H9 (cell line): ENCODE measurements around the gene HOXD4. TPM values are rescaled to one million over a fixed set of nuclear protein-coding genes. Genes with fewer than 3 reads are reported as not detected.
A peak's percentile ranks its signal among the peaks of the same experiment; 100 is the strongest.

Experiments used
- DNase-seq: peaks from one replicate; pipeline ENCODE4 v3.0.0-alpha.2; 2017
- H2AFZ ChIP-seq: one replicate; pipeline ENCODE4 v1.6.1; 2013; ENCODE audit warnings: mild to moderate bottlenecking, low read length, control low read depth, moderate library complexity
- H2AK5ac ChIP-seq: 2 replicates; pipeline ENCODE4 v1.6.1; 2013; ENCODE audit warnings: low read length, control low read depth, mixed read lengths; ENCODE audit not compliant: insufficient read length
- H2BK120ac ChIP-seq: one replicate; pipeline ENCODE4 v1.6.1; 2013; ENCODE audit warnings: low read depth, mild to moderate bottlenecking, low read length, control low read depth, inconsistent platforms; ENCODE audit not compliant: poor library complexity, severe bottlenecking
- H2BK12ac ChIP-seq: 2 replicates; pipeline ENCODE4 v1.6.1; 2013; ENCODE audit warnings: low read length, control low read depth, mixed read lengths, low read depth; ENCODE audit not compliant: insufficient read length
- H2BK15ac ChIP-seq: 2 replicates; pipeline ENCODE4 v1.6.1; 2013; ENCODE audit warnings: low read depth, low read length, control low read depth
- H2BK20ac ChIP-seq: one replicate; pipeline ENCODE4 v1.6.1; 2013; ENCODE audit warnings: low read depth, mild to moderate bottlenecking, low read length, control low read depth, inconsistent platforms; ENCODE audit not compliant: poor library complexity, severe bottlenecking
- H2BK5ac ChIP-seq: 2 replicates; pipeline ENCODE4 v1.6.1; 2013; ENCODE audit warnings: low read length, control low read depth, mixed read lengths; ENCODE audit not compliant: insufficient read length
- H3K14ac ChIP-seq: 2 replicates; pipeline ENCODE4 v1.6.1; 2013; ENCODE audit warnings: low read length, control low read depth; ENCODE audit not compliant: insufficient read depth
- H3K18ac ChIP-seq: 2 replicates; pipeline ENCODE4 v1.6.1; 2013; ENCODE audit warnings: low read depth, mild to moderate bottlenecking, mixed read lengths, low read length, control low read depth; ENCODE audit not compliant: insufficient read length
- H3K23ac ChIP-seq: 2 replicates; pipeline ENCODE4 v1.6.1; 2013; ENCODE audit warnings: low read length, control low read depth, mixed read lengths, low read depth; ENCODE audit not compliant: insufficient read length
- H3K23me2 ChIP-seq: 2 replicates; pipeline ENCODE4 v1.6.1; 2013; ENCODE audit warnings: low read depth, mild to moderate bottlenecking, mixed read lengths, low read length, control low read depth; ENCODE audit not compliant: insufficient read length, poor library complexity, severe bottlenecking
- H3K27ac ChIP-seq: 2 replicates; pipeline ENCODE4 v1.5.1; 2013; ENCODE audit warnings: low read length, control low read depth, mixed read lengths, low read depth; ENCODE audit not compliant: insufficient read length
- H3K27me3 ChIP-seq: 2 replicates; pipeline ENCODE4 v1.6.1; 2013; ENCODE audit warnings: low read length, control low read depth, inconsistent platforms; ENCODE audit not compliant: insufficient read depth
- H3K4ac ChIP-seq: 2 replicates; pipeline ENCODE4 v1.6.1; 2013; ENCODE audit warnings: low read depth, mild to moderate bottlenecking, control low read depth, inconsistent platforms, low read length, moderate library complexity
- H3K4me1 ChIP-seq: 2 replicates; pipeline ENCODE4 v1.6.1; 2013; ENCODE audit warnings: low read length, control low read depth, inconsistent platforms; ENCODE audit not compliant: insufficient read depth
- H3K4me2 ChIP-seq: 2 replicates; pipeline ENCODE4 v1.6.1; 2013; ENCODE audit warnings: low read length, control low read depth, mixed read lengths; ENCODE audit not compliant: insufficient read length, insufficient read depth
- H3K56ac ChIP-seq: 2 replicates; pipeline ENCODE4 v1.6.1; 2013; ENCODE audit warnings: low read depth, mild to moderate bottlenecking, mixed read lengths, low read length, control low read depth; ENCODE audit not compliant: insufficient read length
- H3K79me1 ChIP-seq: 2 replicates; pipeline ENCODE4 v1.6.1; 2013; ENCODE audit warnings: low read depth, mild to moderate bottlenecking, moderate library complexity, low read length, control low read depth, inconsistent platforms; ENCODE audit not compliant: insufficient read depth, poor library complexity, severe bottlenecking
- H3K79me2 ChIP-seq: 2 replicates; pipeline ENCODE4 v1.6.1; 2013; ENCODE audit warnings: low read length, control low read depth, inconsistent platforms; ENCODE audit not compliant: insufficient read depth
- H3K9ac ChIP-seq: 2 replicates; pipeline ENCODE4 v1.6.1; 2013; ENCODE audit warnings: low read length, control low read depth, mixed read lengths; ENCODE audit not compliant: insufficient read length; ENCODE audit errors: extremely low read depth
- H3K9me3 ChIP-seq: one replicate; pipeline ENCODE4 v1.6.1; 2013; ENCODE audit warnings: low read depth, low read length, inconsistent platforms; ENCODE audit not compliant: control insufficient read depth
- H3T11ph ChIP-seq: one replicate; pipeline ENCODE4 v1.6.1; 2013; ENCODE audit warnings: mild to moderate bottlenecking, low read length, control low read depth, inconsistent platforms
- H4K20me1 ChIP-seq: one replicate; pipeline ENCODE4 v1.6.1; 2013; ENCODE audit not compliant: control insufficient read depth, insufficient read length, insufficient read depth
- H4K5ac ChIP-seq: 2 replicates; pipeline ENCODE4 v1.6.1; 2013; ENCODE audit warnings: low read depth, mild to moderate bottlenecking, mixed read lengths, low read length, control low read depth; ENCODE audit not compliant: insufficient read length
- H4K8ac ChIP-seq: replicated peaks from 2 replicates; pipeline ENCODE4 v1.6.1; 2013; ENCODE audit warnings: low read length, control low read depth, mixed read lengths, low read depth; ENCODE audit not compliant: insufficient read length
- H4K91ac ChIP-seq: 2 replicates; pipeline ENCODE4 v1.6.1; 2013; ENCODE audit warnings: low read depth, mild to moderate bottlenecking, moderate library complexity, mixed read lengths, low read length, control low read depth; ENCODE audit not compliant: insufficient read length
- H3K27ac Mint-ChIP-seq, 3 experiments: 2 replicates in 2 of 3; 3 replicates in 1 of 3; pipeline ENCODE4 v1.8.0; 2020 to 2021; ENCODE audit warnings: mixed read lengths in 3 of 3, mild to moderate bottlenecking in 1 of 3, moderate library complexity in 1 of 3
- H3K27me3 Mint-ChIP-seq: 2 replicates; pipeline ENCODE4 v1.8.0; 2021; ENCODE audit warnings: low read depth, mild to moderate bottlenecking, moderate library complexity, mixed read lengths
- H3K36me3 Mint-ChIP-seq, 3 experiments: 2 replicates in 2 of 3; 3 replicates in 1 of 3; pipeline ENCODE4 v1.8.0; 2020 to 2021; ENCODE audit warnings: low read depth in 3 of 3, mixed read lengths in 3 of 3; ENCODE audit not compliant: insufficient read depth in 1 of 3
- H3K4me1 Mint-ChIP-seq, 2 experiments: 2 replicates each; pipeline ENCODE4 v1.8.0; 2020; ENCODE audit warnings: mixed read lengths in 2 of 2
- H3K4me3 Mint-ChIP-seq, 2 experiments: 2 replicates in 1 of 2; 3 replicates in 1 of 2; pipeline ENCODE4 v1.8.0; 2020 to 2021; ENCODE audit warnings: mild to moderate bottlenecking in 2 of 2, mixed read lengths in 2 of 2, moderate library complexity in 1 of 2
- H3K9me3 Mint-ChIP-seq, 2 experiments: 2 replicates in 1 of 2; 3 replicates in 1 of 2; pipeline ENCODE4 v1.8.0; 2020; ENCODE audit warnings: mild to moderate bottlenecking in 2 of 2, mixed read lengths in 2 of 2, moderate library complexity in 1 of 2
- CTCF ChIP-seq: fragments of 200-600 bp; sonication (generic); conservative IDR thresholded peaks from 3 replicates; pipeline ENCODE4 v1.8.0; 2021; ENCODE audit warnings: antibody characterized with exemption, mild to moderate bottlenecking
- WGBS: extraction: QIAGEN DNeasy Blood & Tissue Kit; methylation state at CpG from one replicate; pipeline ENCODE4 v1.1.7; 2013; ENCODE audit warnings: missing lambda C conversion rate, low lambda C conversion rate, mixed read lengths; ENCODE audit not compliant: insufficient read length; ENCODE audit errors: extremely low coverage; 5-methylcytosine and 5-hydroxymethylcytosine counted together
- total RNA-seq: library from RNA; stranded (reverse); gene quantifications from 2 replicates; pipeline ENCODE4 v1.2.1, GENCODE V29; 2021

The HOXD4 gene
- total RNA-seq, 1 experiment from 2014 or later = not detected

DNA sequence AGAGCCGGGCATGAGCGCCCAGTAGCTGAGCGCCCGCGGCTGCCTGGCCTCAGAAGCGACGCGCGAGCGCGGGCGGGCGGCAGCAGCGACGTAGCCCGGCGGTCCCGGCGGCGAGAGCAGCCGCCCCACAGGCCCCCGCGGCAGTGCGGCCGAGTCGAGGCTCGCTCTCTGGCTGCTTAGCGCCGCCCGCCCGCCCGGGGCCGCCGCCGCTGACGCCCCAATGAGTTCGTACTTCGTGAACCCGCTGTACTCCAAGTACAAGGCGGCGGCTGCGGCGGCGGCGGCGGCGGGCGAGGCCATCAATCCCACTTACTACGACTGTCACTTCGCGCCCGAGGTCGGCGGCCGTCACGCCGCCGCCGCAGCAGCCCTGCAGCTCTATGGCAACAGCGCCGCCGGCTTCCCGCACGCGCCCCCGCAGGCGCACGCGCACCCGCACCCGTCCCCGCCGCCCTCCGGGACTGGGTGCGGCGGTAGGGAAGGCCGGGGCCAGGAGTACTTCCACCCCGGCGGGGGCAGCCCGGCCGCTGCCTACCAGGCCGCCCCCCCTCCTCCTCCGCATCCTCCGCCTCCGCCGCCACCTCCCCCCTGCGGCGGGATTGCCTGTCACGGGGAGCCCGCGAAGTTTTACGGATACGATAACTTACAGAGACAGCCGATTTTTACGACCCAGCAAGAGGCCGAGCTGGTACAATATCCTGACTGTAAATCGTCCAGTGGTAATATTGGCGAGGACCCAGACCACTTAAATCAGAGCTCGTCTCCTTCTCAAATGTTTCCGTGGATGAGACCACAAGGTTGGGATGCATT is 21.0 kb upstream of the HOXD4 start:
- peak overlapping the region in 1 of 2 experiments; percentile 70; a peak in 4 of 5 replicates for H3K4me3 Mint-ChIP-seq

More for the DNA sequence above, 21.0 kb upstream of the HOXD4 start:
- no peaks in the 10 kb centered on the region for H3K23me2 ChIP-seq
- H2BK5ac ChIP-seq = no peak overlapping the region
- H3K23ac ChIP-seq = no peak overlapping the region
- H3K79me1 ChIP-seq = no peaks in the 10 kb centered on the region
- H2AK5ac ChIP-seq = no peak overlapping the region
- H3K4ac ChIP-seq = no peak overlapping the region
- H3K36me3 Mint-ChIP-seq = no peaks in the 10 kb centered on the region; a peak in 1 of 7 replicates
- no CpG with 5 or more reads among the region's 100 CpGs for WGBS
- H3K9me3 Mint-ChIP-seq = peaks cover 4 to 13% of the 10 kb centered on the region in 2 experiments; a peak in 4 of 5 replicates
- no peak overlapping the region for H2BK12ac ChIP-seq
- H3K9me3 ChIP-seq = no peaks in the 10 kb centered on the region
- H4K8ac ChIP-seq = no peak overlapping the region
- no peak overlapping the region for H3K18ac ChIP-seq
- H3K56ac ChIP-seq = no peak overlapping the region
- H3K9ac ChIP-seq = no peak overlapping the region
- peaks cover 89% of the 10 kb centered on the region for H3K27me3 ChIP-seq
- H2BK20ac ChIP-seq = no peak overlapping the region
- no peak for TF ChIP-seq CTCF
- no peaks in the 10 kb centered on the region; the same call in 1 of the 2 replicates for H3K4me1 ChIP-seq
- H4K5ac ChIP-seq = no peak overlapping the region
- H3T11ph ChIP-seq = no peak overlapping the region
- peaks cover 12 to 14% of the 10 kb centered on the region in 2 experiments for H3K4me1 Mint-ChIP-seq
- no peaks in the 10 kb centered on the region for H3K79me2 ChIP-seq
- peak; percentile 58 for DNase-seq
- H2BK15ac ChIP-seq = no peak overlapping the region
- H4K91ac ChIP-seq = no peak overlapping the region
- no peak overlapping the region for H3K27ac ChIP-seq
- H3K4me2 ChIP-seq = no peak overlapping the region
- H2AFZ ChIP-seq = no peak overlapping the region
- peaks cover 98% of the 10 kb centered on the region for H3K27me3 Mint-ChIP-seq
- H3K27ac Mint-ChIP-seq = no peak overlapping the region
- no peak overlapping the region for H3K14ac ChIP-seq
- H2BK120ac ChIP-seq = no peak overlapping the region
- no peaks in the 10 kb centered on the region for H4K20me1 ChIP-seq
